CD14-positive monocyte (primary cell): Measurements from ENCODE around the gene IL20. TPM values are rescaled to one million over a fixed set of nuclear protein-coding genes. Genes with fewer than 3 reads are reported as not detected.

Experiments used
- DNase-seq, 3 donors: peaks; one replicate each; pipeline ENCODE4 v3.0.0-alpha.2; 2011 to 2022
- H2AFZ ChIP-seq: 2 replicates; pipeline ENCODE4 v1.6.0; 2012; ENCODE audit warnings: mild to moderate bottlenecking, low read depth, low read length, inconsistent platforms; ENCODE audit not compliant: insufficient read depth, poor library complexity, severe bottlenecking
- H3K27ac ChIP-seq, 2 donors: 1 replicate in 1 of 2; 2 replicates in 1 of 2; pipeline ENCODE4 v1.5.1; 2012 to 2013; ENCODE audit warnings: low read length in 2 of 2, control low read depth in 1 of 2, inconsistent platforms in 1 of 2, low read depth in 1 of 2, mild to moderate bottlenecking in 1 of 2
- H3K27me3 ChIP-seq, 2 donors: one replicate each; pipeline versions ENCODE4 v1.6.0 to v1.6.1; 2011 to 2013; ENCODE audit warnings: low read length in 2 of 2; ENCODE audit not compliant: control insufficient read depth in 2 of 2, insufficient read depth in 2 of 2
- H3K36me3 ChIP-seq, 2 donors: replicated peaks in 1 of 2; 1 replicate in 1 of 2; 2 replicates in 1 of 2; pipeline versions ENCODE4 v1.5.1 to v1.6.1; 2012 to 2013; ENCODE audit warnings: low read length in 2 of 2, control low read depth in 1 of 2, inconsistent platforms in 1 of 2, mild to moderate bottlenecking in 1 of 2; ENCODE audit not compliant: insufficient read depth in 2 of 2, control insufficient read depth in 1 of 2
- H3K4me1 ChIP-seq, 2 donors: 1 replicate in 1 of 2; 2 replicates in 1 of 2; pipeline versions ENCODE4 v1.5.1 to v1.6.1; 2012 to 2013; ENCODE audit warnings: low read length in 2 of 2, control low read depth in 1 of 2, inconsistent platforms in 1 of 2, mild to moderate bottlenecking in 1 of 2, moderate library complexity in 1 of 2; ENCODE audit not compliant: insufficient read depth in 2 of 2, control insufficient read depth in 1 of 2
- H3K4me2 ChIP-seq: replicated peaks from 2 replicates; pipeline ENCODE3; 2012; ENCODE audit warnings: low read length, moderate library complexity, mild to moderate bottlenecking; ENCODE audit not compliant: poor library complexity, severe bottlenecking; ENCODE audit errors: extremely low read depth
- H3K4me3 ChIP-seq, 3 experiments: fragments of 200-600 bp in 1 of 3; sonication (generic) in 1 of 3; replicated peaks in 1 of 3; 1 replicate in 2 of 3; 2 replicates in 1 of 3; pipeline ENCODE4 v1.5.1; 2011 to 2013; ENCODE audit warnings: low read length in 3 of 3, mild to moderate bottlenecking in 3 of 3, control low read depth in 2 of 3, low read depth in 2 of 3, inconsistent platforms in 1 of 3, moderate library complexity in 1 of 3
- H3K79me2 ChIP-seq: 2 replicates; pipeline ENCODE4 v1.6.0; 2012; ENCODE audit warnings: mild to moderate bottlenecking, control low read depth, inconsistent platforms, low read length, moderate library complexity; ENCODE audit not compliant: insufficient read depth
- H3K9ac ChIP-seq: 2 replicates; pipeline ENCODE4 v1.6.0; 2017; ENCODE audit warnings: low read length, mild to moderate bottlenecking; ENCODE audit not compliant: insufficient read depth, poor library complexity, severe bottlenecking
- H3K9me3 ChIP-seq, 2 donors: replicated peaks in 1 of 2; 1 replicate in 1 of 2; 2 replicates in 1 of 2; pipeline versions ENCODE4 v1.5.1 to v1.6.1; 2012 to 2013; ENCODE audit warnings: low read length in 2 of 2, control low read depth in 1 of 2; ENCODE audit not compliant: control insufficient read depth in 1 of 2, insufficient read depth in 1 of 2
- H4K20me1 ChIP-seq: 2 replicates; pipeline ENCODE4 v1.6.0; 2012; ENCODE audit warnings: mild to moderate bottlenecking, low read length, control low read depth, moderate library complexity; ENCODE audit not compliant: insufficient read depth
- H3K27ac Mint-ChIP-seq, 7 donors: one replicate each; pipeline ENCODE4 v1.8.0; 2020; ENCODE audit warnings: mild to moderate bottlenecking in 7 of 7, mixed read lengths in 7 of 7, moderate library complexity in 6 of 7, inconsistent platforms in 2 of 7
- H3K27me3 Mint-ChIP-seq, 3 donors: one replicate each; pipeline ENCODE4 v1.8.0; 2021 to 2022; ENCODE audit warnings: low read depth in 3 of 3, mild to moderate bottlenecking in 3 of 3, mixed read lengths in 3 of 3, moderate library complexity in 3 of 3, inconsistent platforms in 1 of 3
- H3K36me3 Mint-ChIP-seq, 2 donors: one replicate each; pipeline ENCODE4 v1.8.0; 2020; ENCODE audit warnings: mixed read lengths in 2 of 2, inconsistent platforms in 1 of 2, mild to moderate bottlenecking in 1 of 2
- H3K4me1 Mint-ChIP-seq: one replicate; pipeline ENCODE4 v1.8.0; 2020; ENCODE audit warnings: mild to moderate bottlenecking, mixed read lengths
- H3K4me3 Mint-ChIP-seq, 2 donors: one replicate each; pipeline ENCODE4 v1.8.0; 2020; ENCODE audit warnings: mild to moderate bottlenecking in 2 of 2, mixed read lengths in 2 of 2, moderate library complexity in 1 of 2
- H3K9me3 Mint-ChIP-seq, 7 donors: one replicate each; pipeline ENCODE4 v1.8.0; 2020 to 2022; ENCODE audit warnings: mixed read lengths in 7 of 7, mild to moderate bottlenecking in 6 of 7, moderate library complexity in 6 of 7, inconsistent platforms in 2 of 7
- WGBS: methylation state at CpG from one replicate; pipeline ENCODE4 v1.1.5; 2013; ENCODE audit warnings: missing lambda C conversion rate; ENCODE audit not compliant: insufficient coverage; 5-methylcytosine and 5-hydroxymethylcytosine counted together
- intact Hi-C, 2 donors: fragments of 100-400 bp; cut with micrococcal nuclease; formaldehyde crosslinking; loops; one replicate each; pipeline versions ENCODE4 v1.15.0 to v1.15.1; 2023
- polyA plus RNA-seq, 3 donors: library from polyadenylated mRNA; depleted of rRNA in 1 of 3; unstranded in 2 of 3; stranded (reverse) in 1 of 3; fragments of 300-500 nt in 2 of 3; fragments of >200 nt in 1 of 3; fragmentation: Illumina TruSeq in 2 of 3; gene quantifications; 1 replicate in 2 of 3; 2 replicates in 1 of 3; pipeline ENCODE4 v1.2.3, GENCODE V29; 2012 to 2021
- TF ChIP-seq, protein P1 (sequence below): fragments of 200-600 bp; IDR thresholded peaks from one replicate; pipeline ENCODE4 v1.8.0; 2022; ENCODE audit warnings: antibody characterized with exemption, mild to moderate bottlenecking

The IL20 gene
- polyA plus RNA-seq, 3 donors: not detected

DNA sequence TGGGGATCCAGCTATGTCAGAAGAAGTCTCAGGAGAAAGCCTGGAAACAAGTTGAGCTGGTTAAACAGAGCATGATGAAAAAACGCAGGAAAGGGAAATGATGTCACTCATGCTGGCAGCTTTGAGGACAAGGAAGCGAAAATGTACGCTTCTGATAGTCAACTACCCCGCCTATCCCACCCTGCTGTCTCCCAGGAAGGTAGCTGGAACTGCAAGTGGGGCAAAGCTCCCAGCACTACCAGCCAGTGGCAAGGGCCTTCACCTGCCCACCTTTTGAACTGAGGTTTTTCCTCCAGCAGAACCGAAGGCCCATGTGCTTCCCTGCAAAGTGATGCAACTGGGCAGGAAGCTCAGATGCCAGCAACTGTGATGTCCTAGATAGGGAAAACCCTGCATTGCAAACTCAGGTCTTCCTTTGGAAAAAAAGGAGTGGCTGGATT is 6.3 kb upstream of the IL20 start:
- Histone ChIP-seq H4K20me1 (no peaks in the 10 kb centered on the region), H3K4me2 (peak overlapping the region; percentile 78), H3K9ac (peak overlapping the region; percentile 41), H3K27ac (peak overlapping the region in 1 of 2 donors; percentile 83), H3K4me1 (peaks cover 12 to 14% of the 10 kb centered on the region in 2 donors), H3K27me3 (peaks cover 8 to 10% of the 10 kb centered on the region in 2 donors), H3K36me3 (no peaks in the 10 kb centered on the region), H3K4me3 (peak overlapping the region; percentile 31 to 77 (median 41)), H2AFZ (peak overlapping the region; percentile 83), H3K9me3 (no peaks in the 10 kb centered on the region), H3K79me2 (no peaks in the 10 kb centered on the region)
- TF ChIP-seq, protein P1, sequence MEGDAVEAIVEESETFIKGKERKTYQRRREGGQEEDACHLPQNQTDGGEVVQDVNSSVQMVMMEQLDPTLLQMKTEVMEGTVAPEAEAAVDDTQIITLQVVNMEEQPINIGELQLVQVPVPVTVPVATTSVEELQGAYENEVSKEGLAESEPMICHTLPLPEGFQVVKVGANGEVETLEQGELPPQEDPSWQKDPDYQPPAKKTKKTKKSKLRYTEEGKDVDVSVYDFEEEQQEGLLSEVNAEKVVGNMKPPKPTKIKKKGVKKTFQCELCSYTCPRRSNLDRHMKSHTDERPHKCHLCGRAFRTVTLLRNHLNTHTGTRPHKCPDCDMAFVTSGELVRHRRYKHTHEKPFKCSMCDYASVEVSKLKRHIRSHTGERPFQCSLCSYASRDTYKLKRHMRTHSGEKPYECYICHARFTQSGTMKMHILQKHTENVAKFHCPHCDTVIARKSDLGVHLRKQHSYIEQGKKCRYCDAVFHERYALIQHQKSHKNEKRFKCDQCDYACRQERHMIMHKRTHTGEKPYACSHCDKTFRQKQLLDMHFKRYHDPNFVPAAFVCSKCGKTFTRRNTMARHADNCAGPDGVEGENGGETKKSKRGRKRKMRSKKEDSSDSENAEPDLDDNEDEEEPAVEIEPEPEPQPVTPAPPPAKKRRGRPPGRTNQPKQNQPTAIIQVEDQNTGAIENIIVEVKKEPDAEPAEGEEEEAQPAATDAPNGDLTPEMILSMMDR: no peak
- Mint-ChIP-seq H3K27ac (peak overlapping the region; percentile 18 to 81 (median 60)), H3K36me3 (no peaks in the 10 kb centered on the region), H3K27me3 (peaks cover 11 to 17% (median 12%) of the 10 kb centered on the region in 3 donors), H3K9me3 (peaks cover 0 to 2% (median 1%) of the 10 kb centered on the region in 7 donors), H3K4me1 (peaks cover 18% of the 10 kb centered on the region), H3K4me3 (peak overlapping the region; percentile 73 to 90)
- DNase-seq: peak; percentile 54 to 87 (median 78)
- WGBS: 17% methylated on average over 5 of the region's 5 CpGs
- intact Hi-C loops: no loop called here

DNA sequence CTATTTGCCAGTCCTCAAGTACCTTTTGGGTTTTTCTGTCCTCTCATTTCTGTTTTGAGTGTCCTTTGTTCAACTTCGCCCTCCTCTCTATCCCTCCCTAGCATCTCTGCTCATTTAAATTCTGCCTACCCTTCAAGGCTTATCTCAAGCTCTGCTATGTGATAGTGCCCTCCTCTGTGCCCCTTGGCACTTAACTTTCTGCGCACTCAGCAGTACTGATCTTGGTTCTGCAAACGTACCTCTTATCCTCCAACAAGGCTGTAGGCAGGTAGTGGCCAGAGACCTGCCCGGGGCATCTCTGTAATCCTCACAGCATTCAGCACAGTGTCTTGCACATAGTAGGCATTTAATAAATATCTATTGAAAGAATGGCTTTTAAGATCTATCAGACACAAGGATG is 5.3 kb upstream of the IL20 start:
- no peak overlapping the region for H3K9ac ChIP-seq
- Mint-ChIP-seq H3K4me3 (no peak overlapping the region), H3K36me3 (no peaks in the 10 kb centered on the region), H3K9me3 (peaks cover 0 to 2% (median 0%) of the 10 kb centered on the region in 7 donors), H3K27me3 (peaks cover 12 to 19% (median 15%) of the 10 kb centered on the region in 3 donors), H3K4me1 (peaks cover 21% of the 10 kb centered on the region), H3K27ac (no peak overlapping the region)
- TF ChIP-seq, protein P1: no peak
- 94% methylated on average over 2 of the region's 4 CpGs for WGBS
- no peaks in the 10 kb centered on the region for H3K36me3 ChIP-seq
- H2AFZ ChIP-seq: no peak overlapping the region
- peaks cover 12 to 14% of the 10 kb centered on the region in 2 donors for H3K4me1 ChIP-seq
- H3K9me3 ChIP-seq: no peaks in the 10 kb centered on the region
- intact Hi-C loops: no loop called here
- H4K20me1 ChIP-seq: no peaks in the 10 kb centered on the region
- H3K27me3 ChIP-seq: peaks cover 8 to 10% of the 10 kb centered on the region in 2 donors
- no peak overlapping the region for H3K27ac ChIP-seq
- no peak overlapping the region for H3K4me2 ChIP-seq
- H3K4me3 ChIP-seq: no peak overlapping the region
- DNase-seq: no peak
- no peaks in the 10 kb centered on the region for H3K79me2 ChIP-seq
